OCI-LY7 (cell line): Measurements from ENCODE around the gene FAM131C.

Source experiments
- EZH2phosphoT487 ChIP-seq: fragments of 200-600 bp; sonication (generic); IDR thresholded peaks from 2 replicates; pipeline ENCODE4 v1.6.1; 2018; ENCODE audit warnings: low read depth, borderline replicate concordance, mild to moderate bottlenecking, mixed run types, antibody characterized with exemption, low read length, moderate library complexity, mixed read lengths
- TF ChIP-seq, protein P1 (sequence below): fragments of 200-600 bp; sonication (generic); conservative IDR thresholded peaks from 2 replicates; pipeline ENCODE4 v1.5.1; 2014; ENCODE audit warnings: mild to moderate bottlenecking, antibody characterized with exemption, low read length, moderate library complexity, mixed read lengths

- TF ChIP-seq, protein P1, sequence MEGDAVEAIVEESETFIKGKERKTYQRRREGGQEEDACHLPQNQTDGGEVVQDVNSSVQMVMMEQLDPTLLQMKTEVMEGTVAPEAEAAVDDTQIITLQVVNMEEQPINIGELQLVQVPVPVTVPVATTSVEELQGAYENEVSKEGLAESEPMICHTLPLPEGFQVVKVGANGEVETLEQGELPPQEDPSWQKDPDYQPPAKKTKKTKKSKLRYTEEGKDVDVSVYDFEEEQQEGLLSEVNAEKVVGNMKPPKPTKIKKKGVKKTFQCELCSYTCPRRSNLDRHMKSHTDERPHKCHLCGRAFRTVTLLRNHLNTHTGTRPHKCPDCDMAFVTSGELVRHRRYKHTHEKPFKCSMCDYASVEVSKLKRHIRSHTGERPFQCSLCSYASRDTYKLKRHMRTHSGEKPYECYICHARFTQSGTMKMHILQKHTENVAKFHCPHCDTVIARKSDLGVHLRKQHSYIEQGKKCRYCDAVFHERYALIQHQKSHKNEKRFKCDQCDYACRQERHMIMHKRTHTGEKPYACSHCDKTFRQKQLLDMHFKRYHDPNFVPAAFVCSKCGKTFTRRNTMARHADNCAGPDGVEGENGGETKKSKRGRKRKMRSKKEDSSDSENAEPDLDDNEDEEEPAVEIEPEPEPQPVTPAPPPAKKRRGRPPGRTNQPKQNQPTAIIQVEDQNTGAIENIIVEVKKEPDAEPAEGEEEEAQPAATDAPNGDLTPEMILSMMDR: no peak
- TF ChIP-seq EZH2phosphoT487: no peak
Observed at GRCh38 chr1:16015491-16015890, 58.0 kb downstream of the FAM131C start.
